ENCODE results near the gene FBXL13. TPM values are rescaled to one million over a fixed set of nuclear protein-coding genes. Genes with fewer than 3 reads are reported as not detected.
"Not testable (repeated sequence)": the region's sequence is repeated elsewhere in the genome, so short reads cannot be mapped to it uniquely, and the experiment has no call there.

The FBXL13 gene
- total RNA-seq, 1 donor from 2014 or later, result 4.7 TPM

- no peak for TF ChIP-seq CTCF (IDR thresholded peaks at IDR 0.05; ENCODE audit: unreplicated experiment)
- no peak for DNase-seq (ENCODE audit: low spot score in 2 of 2, unreplicated experiment in 2 of 2)
- Mint-ChIP-seq H3K27me3 (ENCODE audit: low read depth) (no peaks in the 10 kb centered on the region), H3K9me3 (peaks cover 10% of the 10 kb centered on the region), H3K4me1 (peaks cover 23% of the 10 kb centered on the region), H3K4me3 (no peak overlapping the region), H3K36me3 (peaks cover 11% of the 10 kb centered on the region), H3K27ac (no peak overlapping the region)
Observed at GRCh38 chr7:102845346-102845745, 229.2 kb downstream of the FBXL13 start.

- H3K4me3 Mint-ChIP-seq, result no peak overlapping the region
- H3K27ac Mint-ChIP-seq, result no peak overlapping the region
Observed at GRCh38 chr7:102843850-102844249, 230.7 kb downstream of the FBXL13 start.

GRCh38 chr7:102842284-102842683 lies 232.3 kb downstream of the FBXL13 start:
- H3K9me3 Mint-ChIP-seq, result peaks cover 10% of the 10 kb centered on the region

More at GRCh38 chr7:102843850-102844249, 230.7 kb downstream of the FBXL13 start:
- no peaks in the 10 kb centered on the region for H3K27me3 Mint-ChIP-seq (ENCODE audit: low read depth)
- no peak for DNase-seq (ENCODE audit: low spot score in 2 of 2, unreplicated experiment in 2 of 2)
- H3K36me3 Mint-ChIP-seq, result peaks cover 11% of the 10 kb centered on the region
- TF ChIP-seq CTCF (IDR thresholded peaks at IDR 0.05; ENCODE audit: unreplicated experiment), result no peak
- H3K4me1 Mint-ChIP-seq, result peaks cover 15% of the 10 kb centered on the region
- H3K9me3 Mint-ChIP-seq, result peaks cover 10% of the 10 kb centered on the region

GRCh38 chr7:102841290-102841689 lies 233.3 kb downstream of the FBXL13 start:
- H3K36me3 Mint-ChIP-seq, result peaks cover 11% of the 10 kb centered on the region
- peak in 1 of 2 experiments; percentile 45 for DNase-seq (ENCODE audit: low spot score in 2 of 2, unreplicated experiment in 2 of 2)
- H3K9me3 Mint-ChIP-seq, result peaks cover 10% of the 10 kb centered on the region
- H3K27me3 Mint-ChIP-seq (ENCODE audit: low read depth), result no peaks in the 10 kb centered on the region
- no peak overlapping the region for H3K4me3 Mint-ChIP-seq
- H3K4me1 Mint-ChIP-seq, result peaks cover 23% of the 10 kb centered on the region
- H3K27ac Mint-ChIP-seq, result no peak overlapping the region
- no peak for TF ChIP-seq CTCF (IDR thresholded peaks at IDR 0.05; ENCODE audit: unreplicated experiment)

More at GRCh38 chr7:102842284-102842683, 232.3 kb downstream of the FBXL13 start:
- Mint-ChIP-seq H3K4me3 (no peak overlapping the region), H3K27ac (no peak overlapping the region), H3K36me3 (peaks cover 11% of the 10 kb centered on the region), H3K27me3 (ENCODE audit: low read depth) (no peaks in the 10 kb centered on the region), H3K4me1 (peaks cover 15% of the 10 kb centered on the region)
- DNase-seq (ENCODE audit: low spot score in 2 of 2, unreplicated experiment in 2 of 2), result no peak
- TF ChIP-seq CTCF (IDR thresholded peaks at IDR 0.05; ENCODE audit: unreplicated experiment), result no peak

GRCh38 chr7:102840404-102840803 lies 234.2 kb downstream of the FBXL13 start:
- no peaks in the 10 kb centered on the region for H3K27me3 Mint-ChIP-seq (ENCODE audit: low read depth)
- DNase-seq (ENCODE audit: low spot score in 2 of 2, unreplicated experiment in 2 of 2), result no peak
- peaks cover 26% of the 10 kb centered on the region for H3K4me1 Mint-ChIP-seq
- no peak for TF ChIP-seq CTCF (IDR thresholded peaks at IDR 0.05; ENCODE audit: unreplicated experiment)
- peaks cover 11% of the 10 kb centered on the region for H3K36me3 Mint-ChIP-seq
- H3K27ac Mint-ChIP-seq, result peak overlapping the region; percentile 31
- no peak overlapping the region for H3K4me3 Mint-ChIP-seq
- H3K9me3 Mint-ChIP-seq, result peaks cover 10% of the 10 kb centered on the region

GRCh38 chr7:102838572-102839101 lies 236.0 kb downstream of the FBXL13 start:
- H3K27me3 Mint-ChIP-seq (ENCODE audit: low read depth); H3K9me3 Mint-ChIP-seq; H3K27ac Mint-ChIP-seq; H3K4me3 Mint-ChIP-seq; DNase-seq (ENCODE audit: low spot score in 2 of 2, unreplicated experiment in 2 of 2): not testable (repeated sequence)
- Mint-ChIP-seq H3K36me3 (peaks cover 11% of the 10 kb centered on the region), H3K4me1 (peaks cover 34% of the 10 kb centered on the region)
